ENCODE data around the gene SPINK8.
A peak's percentile ranks its signal among the peaks of the same experiment; 100 is the strongest.

The SPINK8 gene

DNA sequence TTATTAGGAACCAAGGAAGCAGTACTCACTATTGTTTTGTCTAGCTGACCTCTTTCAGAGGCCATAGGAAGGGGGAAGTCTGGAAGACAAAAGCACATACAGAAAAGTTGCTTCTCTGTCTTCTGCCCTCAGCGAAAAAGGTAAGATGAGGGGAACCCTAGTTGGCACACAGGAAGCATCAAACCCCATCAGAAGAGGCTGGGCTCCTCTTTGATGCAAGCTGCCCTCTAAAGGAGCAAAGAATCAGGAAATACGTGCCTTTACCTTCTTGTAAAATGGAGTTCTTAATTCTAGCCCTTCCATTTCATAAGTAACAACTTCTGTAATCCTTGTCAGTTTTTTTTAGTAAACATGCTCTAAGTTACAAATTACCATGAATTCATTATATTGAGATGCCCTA, 12.5 kb downstream of the SPINK8 start:
- DNase-seq: no peak

DNA sequence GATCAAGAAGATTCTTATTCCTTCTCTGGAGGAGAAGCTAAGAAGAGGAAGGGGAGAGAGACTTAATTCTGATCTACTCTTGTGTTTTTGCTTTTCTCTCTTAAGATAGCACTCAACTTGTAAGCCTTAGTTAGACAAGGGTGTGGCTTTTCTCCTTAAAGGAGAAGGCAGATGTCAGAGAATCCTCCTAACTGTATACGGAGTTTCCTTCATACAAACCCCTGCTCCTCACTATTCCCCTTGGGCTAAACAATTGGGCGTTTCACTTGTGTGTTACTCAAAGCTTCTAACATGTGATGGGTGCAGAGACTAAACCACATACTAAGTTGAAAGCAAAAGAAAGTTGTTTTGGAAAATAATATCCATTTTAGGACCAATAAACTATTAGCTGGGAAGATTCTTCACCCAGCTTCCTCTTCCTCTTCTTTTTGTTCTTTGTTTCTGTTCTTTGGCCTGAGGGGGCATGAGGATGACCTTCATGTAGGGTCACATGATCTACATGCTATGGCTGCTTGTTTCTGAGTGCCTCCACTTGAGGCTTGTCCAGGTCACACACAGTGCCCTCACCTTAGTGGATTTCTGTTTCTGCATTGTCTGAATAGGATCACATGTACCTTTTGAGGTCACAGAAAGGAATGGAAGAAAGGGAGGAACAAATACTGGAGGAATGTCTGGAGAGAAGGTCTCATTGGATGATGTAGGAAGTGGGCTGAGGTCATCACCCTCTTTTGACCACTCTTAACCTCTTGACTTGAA, 14.6 kb downstream of the SPINK8 start:
- no peak for DNase-seq

DNA sequence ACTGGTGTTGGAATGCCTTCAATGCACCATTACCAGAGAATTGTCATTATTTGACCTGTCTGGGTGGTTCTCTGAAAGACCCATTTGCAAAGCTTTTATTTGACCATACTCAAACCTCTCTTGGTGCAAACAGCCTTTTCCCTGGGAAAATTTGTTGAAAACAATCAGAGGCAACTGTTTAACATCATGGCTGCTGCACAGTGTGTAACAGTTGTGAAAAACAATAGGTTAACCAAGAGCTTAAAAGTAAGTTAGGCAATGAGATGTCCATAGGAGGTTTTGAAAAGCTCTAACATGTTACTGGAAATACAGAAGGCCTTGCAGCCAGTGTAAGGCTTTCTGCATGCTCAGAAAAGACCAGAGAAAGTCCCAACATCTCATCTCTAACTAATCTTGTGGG, 18.9 kb downstream of the SPINK8 start:
- no peak for DNase-seq

DNA sequence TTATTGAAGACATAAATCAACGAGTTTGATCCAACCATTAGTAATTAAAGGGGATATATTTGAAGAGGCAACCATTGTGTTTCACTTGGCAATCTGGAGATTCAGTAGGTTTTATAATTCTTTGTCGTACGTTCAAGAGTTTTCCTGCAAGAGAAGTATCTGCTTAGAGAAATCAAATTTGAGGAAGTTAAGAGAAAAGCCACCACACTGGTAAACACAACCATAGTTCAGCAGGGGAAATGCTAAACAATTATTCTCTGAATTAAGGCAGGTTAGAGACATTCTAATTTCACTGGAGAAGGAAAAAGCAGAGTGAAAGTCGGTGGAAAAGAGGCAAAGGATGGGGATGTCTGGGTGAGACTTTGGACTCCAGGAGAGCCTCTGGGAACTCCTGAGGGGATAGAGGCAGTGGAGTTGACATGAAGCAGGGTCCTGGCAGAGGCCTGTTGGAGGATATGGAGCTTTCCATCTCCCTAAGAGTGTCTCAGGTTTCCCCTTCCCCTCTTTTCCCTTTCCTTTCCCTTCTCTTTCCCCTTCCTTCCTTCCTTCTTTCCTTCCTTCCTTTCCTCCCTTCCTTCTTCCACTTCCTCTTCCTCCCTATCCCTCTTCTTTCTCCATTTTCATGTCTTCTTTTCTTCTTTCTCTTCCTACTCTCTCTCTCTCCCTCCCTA, 26.5 kb downstream of the SPINK8 start:
- DNase-seq: no peak

DNA sequence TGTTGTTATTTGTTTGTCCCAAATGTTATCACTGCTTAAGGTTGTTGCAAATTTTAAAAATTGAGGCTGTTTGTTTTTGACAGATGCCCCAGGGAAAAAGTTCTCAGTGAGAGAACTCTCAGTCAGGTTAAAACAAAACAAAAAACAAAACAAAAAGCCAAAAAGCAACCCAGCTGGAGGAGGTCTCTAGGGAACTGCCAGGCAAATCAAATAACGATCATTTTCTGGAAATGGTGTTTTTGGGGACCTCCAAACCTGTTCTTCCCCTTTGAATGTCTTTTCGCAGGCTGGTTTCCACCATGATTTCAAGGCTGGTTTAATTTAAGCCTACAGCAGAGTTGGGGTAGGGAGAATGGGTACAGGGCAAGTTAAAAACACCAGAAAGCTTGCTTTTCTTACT, 27.2 kb downstream of the SPINK8 start:
- DNase-seq: no peak

DNA sequence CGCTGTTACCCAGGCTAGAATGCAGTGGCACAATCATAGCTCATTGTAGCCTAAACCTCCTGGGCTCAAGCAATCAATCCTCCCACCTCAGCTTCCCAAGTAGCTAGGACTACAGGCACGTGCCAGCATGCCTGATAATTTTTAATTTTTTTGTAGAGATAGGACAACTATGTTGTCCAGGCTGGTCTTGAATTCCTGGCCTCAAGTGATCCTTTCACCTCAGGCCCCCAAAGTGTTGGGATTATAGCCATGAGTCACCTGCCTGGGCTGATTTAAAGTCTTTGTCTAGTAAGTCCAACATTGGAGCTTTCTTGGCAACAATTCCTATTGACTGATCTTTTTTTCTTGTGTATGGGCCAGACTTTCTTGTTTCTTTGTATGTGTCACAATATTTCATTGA, 28.1 kb downstream of the SPINK8 start:
- DNase-seq: no peak

DNA sequence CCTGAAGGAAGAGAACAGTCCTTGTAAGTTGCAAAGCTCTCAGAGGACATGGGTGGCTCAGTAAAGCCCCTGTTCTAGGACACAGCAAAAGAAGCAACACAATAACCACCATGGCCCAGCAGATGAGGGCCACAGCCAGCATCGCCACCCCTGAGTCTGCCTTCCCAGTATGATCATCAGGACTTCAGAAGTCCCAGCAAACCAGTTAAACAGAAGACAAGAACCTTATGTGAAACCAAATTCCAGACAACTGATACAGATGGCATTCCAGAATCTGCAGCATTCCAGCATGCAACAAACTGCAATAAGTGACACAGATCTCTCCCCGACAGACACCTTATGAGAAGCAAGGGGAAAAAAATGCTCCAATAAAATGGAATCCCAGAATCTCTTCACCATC, 30.4 kb downstream of the SPINK8 start:
- no peak for DNase-seq

DNA sequence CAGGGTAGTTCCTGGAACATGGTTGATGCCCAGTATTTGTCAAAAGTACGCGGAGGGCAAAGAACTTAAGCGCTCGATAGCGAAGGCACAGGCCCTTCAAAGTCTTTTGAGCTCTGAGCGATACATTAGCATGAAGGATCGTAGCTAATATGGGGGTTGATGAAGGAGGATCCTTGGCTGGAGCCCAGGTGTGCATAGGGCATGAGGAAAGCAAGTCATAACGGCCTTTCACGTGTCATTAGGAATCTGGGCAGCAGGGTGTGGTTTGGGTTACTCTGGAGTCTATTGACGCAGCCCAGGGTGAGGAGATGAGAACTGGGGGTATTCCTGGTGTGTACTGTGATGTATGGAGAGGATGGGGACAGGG, 31.7 kb downstream of the SPINK8 start:
- peak; percentile 8 for DNase-seq

DNA sequence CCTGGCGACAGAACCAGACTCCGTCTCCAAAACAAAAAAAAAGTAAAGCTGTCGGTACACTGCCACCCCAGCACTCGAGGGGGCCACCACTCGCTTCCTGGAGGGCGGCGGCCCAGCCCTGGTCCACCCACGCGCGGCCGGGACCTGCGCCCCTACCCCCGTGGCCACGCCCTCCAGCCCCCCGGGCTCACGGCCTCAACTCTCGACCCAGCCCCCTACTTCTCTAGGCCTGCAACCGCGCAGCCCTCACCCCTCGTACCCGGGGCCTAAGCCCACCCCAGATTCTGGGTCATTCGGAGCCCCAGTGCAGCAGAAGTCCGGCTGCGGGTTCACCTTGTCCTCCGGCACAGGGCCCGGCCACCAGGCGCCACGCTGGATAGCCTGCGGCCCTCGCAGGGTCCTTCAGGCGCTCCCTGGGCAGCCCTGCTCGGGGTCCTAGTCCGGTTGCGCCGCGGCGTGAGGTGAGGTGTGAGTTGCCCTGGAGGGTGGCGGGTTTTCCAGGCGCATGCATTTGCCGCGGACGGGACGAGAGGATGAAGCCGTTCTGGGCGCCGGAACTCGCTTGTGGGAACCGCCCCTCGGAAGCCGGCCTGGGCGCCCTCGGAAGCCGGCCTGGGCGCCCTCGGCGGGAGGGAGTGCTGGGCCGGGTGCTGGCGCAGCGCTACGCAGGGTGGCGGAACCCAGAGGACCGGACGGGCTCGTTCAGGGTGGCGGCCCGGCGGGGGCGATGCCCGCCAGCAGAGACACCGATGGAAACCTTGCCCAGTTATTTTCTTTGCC, 32.3 kb downstream of the SPINK8 start, which contains the start of gene NME6:
TSS of gene NME6 (minus strand) at position 348 of the 780 bp plus-strand sequence.
- DNase-seq: peak; percentile 72

DNA sequence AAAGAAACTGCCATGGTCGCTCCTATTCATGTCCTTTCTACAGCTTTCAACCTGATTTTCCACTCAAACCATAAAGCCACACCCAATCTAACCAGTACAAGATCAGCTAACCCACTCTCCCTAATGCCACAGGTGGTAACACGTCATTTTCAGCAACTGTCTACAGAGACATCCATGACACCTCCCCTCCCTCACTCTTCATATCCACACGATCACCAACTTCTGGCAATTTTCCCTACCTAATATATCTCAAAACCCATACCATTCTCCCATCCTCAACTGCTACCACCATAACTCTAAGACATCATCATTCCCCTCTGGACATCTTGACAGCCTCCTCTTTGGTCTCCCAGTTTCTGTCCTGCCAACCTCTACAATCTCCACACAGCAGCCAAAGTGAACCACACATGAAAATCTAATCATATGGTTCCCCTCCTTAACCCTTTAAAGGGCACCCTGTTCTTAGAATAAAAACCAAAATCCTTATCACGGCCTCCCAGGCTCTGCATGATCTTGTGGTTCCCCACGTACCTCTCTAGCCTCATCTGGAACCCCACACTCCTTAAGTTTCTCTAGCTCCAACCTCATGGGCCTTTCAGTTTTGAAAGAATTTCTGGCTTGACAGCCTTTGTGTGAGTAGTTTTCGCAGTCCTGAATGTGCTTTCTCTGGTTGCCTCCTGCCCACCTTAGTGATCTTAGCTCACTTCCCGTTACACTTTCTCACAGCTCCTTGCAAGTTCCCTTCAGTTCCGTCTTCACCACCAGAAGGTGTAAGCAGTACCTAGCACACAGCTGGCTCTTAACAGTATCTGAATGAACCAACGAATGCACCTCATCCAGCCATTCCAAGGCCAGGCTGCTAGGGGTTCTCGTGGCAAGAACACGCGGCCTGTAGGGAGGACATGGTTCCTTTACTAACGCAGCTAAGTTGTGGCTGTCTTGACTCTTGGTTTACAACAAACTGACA, 33.4 kb downstream of the SPINK8 start:
- no peak for DNase-seq

DNA sequence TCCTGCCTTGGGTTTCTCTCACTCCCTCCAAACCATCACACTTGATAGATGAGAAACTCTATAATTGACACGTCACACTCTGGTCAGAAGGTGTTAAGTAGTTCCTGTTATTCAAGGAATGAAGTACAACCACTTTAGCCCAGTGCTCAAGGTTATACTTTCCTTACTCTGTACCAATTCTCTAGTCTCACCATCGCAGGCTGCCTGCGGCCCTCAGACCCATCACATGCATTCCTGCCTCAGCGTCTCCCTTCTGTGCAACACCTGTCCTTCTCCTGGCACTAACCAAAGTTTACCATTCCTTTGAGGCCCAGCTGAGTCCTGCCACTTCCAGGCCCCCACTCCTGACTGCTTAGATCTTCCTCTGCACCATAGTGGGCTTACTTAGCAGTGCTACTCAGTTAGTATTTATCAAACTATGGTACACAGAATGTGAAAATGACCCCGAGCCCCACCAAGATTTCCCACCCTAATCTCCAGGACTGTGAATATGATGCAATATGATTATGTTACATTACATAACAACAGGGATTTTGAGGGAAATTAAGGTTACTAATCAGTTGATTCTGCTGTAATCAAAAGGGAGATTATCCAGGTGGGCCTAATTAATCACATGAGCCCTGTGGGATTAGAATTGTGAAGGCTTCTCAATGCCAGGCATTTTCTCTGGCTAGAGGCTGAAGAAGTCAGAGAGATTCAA, 36.2 kb downstream of the SPINK8 start:
- no peak for DNase-seq

DNA sequence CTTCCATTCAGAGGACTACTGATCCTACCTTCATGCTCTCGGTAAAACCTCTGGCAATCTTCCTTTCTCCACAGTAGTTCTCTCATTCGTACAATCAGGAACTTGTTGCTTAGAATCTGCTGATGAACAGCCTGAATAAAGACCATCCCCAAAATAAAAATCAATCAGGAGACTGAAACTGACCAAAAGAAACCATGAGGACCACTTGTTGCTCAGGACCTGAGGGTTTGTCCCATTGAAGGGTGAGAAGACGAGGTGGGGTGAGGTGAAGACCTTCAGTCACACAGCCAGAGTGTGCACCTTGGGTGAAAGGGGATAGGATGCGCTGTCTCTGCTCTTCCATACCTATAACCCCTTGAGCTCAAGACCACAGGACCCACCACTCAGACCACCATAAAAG, 36.8 kb downstream of the SPINK8 start:
- DNase-seq: no peak

DNA sequence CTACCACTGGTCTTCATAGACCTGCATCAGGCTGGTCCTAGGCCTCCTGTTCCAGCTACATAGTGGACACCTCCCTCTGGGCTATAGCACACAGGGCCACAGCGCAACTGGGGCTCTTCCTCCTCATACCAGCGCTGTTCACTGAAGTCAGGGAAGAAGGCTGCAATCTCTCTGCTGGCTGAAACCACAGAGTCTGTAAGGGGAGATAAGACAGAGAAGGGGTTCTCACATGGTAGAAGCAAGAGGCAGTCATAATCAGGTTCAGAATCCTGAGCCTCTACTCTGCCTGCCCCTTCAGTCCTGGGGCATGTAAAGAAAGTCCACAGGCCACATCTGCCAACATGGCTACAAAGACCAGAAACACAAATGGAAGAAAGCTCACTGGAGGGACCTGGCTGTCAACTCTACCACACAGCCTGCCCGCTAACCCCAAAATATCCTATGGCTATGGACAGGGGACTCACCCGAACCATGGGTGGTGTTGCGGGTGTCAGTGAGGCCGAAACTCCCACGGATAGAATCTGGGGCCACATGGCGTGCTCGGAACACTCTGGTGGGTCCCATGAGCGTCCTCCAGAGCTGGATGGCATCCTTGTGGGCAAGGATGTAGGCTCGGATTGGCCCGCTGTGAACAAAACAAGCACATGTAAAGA, 38.7 kb downstream of the SPINK8 start:
- DNase-seq: no peak

DNA sequence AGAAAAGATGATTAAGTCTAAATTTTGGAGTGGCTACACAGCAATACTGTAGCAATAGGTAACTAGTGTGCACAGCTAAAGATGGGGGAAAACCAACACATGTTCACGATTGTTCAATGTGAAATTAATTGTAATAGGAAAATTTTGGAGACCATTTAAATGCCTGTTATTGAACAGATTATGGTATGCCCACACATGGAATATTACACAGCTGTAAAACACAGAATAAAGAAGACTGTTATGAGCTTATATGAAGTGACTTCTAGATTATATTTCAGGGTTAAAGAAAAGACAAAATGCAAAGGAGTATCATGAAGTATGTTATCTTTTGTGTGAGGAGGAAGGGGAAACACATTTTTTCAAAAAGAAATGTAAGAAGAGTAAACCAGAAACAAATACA, 43.8 kb downstream of the SPINK8 start:
- DNase-seq: no peak

DNA sequence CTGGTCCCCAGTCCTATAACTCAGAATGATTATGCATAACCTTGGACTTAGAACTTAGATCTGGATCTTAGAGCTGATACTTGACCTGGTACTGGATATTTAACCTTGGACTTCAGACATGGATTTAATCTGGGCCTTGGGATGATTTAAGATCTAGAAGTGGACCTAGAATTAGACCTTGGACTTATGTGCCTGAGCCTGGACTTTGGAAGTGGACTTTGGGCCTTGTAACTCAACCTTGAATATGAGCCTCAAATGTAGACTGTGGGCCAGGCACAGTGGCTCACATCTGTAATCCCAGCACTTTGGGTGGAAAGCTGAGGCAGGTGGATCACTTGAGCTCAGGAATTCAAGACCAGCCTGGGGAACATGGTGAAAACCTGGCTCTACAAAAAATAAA, 46.4 kb downstream of the SPINK8 start:
- no peak for DNase-seq

DNA sequence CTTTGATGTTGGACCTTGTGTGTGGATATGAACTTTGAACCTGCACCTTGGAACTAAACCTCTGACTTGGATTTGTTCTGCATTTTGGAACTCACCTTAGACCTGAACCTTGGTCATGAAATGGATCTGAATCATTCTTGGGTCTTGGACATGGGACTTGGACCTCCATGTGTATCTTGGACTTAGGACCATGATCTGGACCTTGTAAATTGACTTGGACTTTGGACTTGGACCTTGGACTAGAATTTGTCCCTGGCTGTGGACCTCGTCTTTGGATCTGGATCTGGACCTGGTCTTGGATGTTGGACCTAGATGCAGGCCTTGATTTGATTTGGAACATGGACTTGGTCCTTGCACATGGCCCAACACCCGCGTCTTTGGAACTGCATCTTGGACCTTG, 47.2 kb downstream of the SPINK8 start:
- DNase-seq: no peak

DNA sequence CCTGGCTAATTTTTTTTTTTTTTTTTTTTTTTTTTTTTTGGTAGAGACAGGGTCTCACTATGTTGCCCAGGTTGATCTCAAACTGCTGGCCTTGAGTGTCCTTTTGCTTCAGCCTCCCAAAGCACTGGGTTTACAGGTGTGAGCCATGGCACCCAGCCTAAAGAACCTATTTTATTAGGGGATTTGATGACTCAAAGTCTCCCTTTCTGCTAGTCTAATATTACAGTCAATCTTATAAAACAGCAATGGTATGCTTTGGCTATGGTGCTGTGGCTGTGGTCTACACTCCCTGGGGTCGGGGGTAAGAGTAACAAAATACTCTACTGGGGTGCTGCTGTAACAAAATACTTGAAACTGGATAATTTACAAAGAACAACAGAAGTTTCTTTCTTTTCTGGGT, 47.8 kb downstream of the SPINK8 start:
- DNase-seq: no peak

DNA sequence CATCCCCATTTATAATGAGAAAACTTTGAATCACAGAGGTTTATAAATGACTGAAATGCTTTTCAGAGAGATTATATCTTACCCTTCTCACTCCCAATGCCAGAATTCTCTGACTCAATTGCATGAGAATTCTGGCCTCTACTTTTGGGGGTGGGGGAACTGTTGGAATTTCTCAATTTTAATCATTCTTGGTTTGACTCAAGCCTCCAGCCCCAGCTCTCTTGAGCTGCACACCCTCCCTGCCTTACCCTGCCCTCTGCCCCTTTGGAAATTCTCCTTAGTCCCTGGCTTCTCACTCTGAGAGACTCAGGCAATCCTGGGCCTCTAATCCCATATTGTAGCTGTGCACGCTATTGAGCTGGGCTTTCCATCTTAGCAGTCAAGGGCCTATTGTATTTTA, 48.3 kb downstream of the SPINK8 start:
- no peak for DNase-seq

DNA sequence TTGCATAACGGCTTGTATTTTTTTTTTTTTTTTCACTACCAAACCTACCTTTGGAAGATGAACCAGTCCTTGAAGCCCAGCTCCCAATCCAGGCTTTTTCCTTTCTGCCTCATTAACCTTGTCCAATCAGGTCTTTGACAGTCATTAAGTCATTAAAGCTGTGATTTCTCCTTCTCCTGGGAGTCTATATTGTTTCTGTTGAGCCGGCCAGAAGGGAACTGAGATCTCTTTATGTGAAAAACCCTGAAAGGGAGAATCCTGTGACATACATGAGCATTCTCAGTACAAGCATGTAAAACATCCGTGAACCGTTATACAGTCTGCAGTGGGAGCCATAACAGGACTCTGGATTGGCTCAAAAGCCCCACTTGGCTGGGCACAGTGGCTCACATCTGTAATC, 52.6 kb downstream of the SPINK8 start:
- no peak for DNase-seq

DNA sequence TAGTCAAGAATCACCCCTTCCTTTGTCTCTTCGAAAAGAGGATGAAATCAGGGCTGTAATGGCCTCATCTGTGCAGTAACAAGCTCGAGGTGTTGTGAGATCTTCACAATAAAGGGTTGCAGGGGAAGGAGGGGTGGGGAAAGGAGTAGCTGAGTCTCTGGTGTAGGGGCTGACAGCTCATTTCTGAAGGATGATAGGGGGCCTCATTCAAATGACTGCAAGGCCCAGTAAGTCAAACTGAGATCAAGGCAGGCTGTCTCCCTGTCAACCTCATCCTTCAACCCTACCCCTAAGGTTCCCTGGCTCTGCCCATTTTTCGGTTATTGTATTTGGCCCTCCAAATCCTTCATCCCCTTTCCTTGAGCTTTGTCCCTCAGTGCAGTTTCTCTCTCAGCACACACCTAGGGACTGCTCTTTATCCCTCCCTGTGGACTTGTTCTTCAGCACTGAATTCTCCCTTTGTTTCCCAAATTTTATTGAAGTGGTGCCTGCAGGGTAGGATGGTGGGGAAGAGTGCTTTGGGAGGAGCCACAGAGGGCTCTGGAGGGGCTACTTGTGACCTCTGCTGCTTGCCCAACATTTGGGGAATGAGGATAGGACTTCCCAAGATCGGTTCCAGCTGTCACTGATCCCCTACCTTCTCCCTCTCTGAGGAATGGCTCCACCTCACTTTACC, 54.4 kb downstream of the SPINK8 start:
- no peak for DNase-seq

Data from NCI-H1105 treated with DMSO at 0.1 percent for 48 hours (cell line).